H1 (cell line): ENCODE results near the gene NOL3. TPM values are rescaled to one million over a fixed set of nuclear protein-coding genes. Genes with fewer than 3 reads are reported as not detected.

Source experiments
- CTCF ChIA-PET: fragments of 300-600 bp; sonication (Branson Sonifier 250); formaldehyde crosslinking; loops from one replicate; lab custom pipeline; 2021; ENCODE audit not compliant: partially characterized antibody; lab: Charles Lee
- POLR2A ChIA-PET: fragments of 300-600 bp; sonication (Branson Sonifier 250); formaldehyde crosslinking; loops from one replicate; lab custom pipeline; 2021; ENCODE audit warnings: inconsistent platforms; ENCODE audit not compliant: partially characterized antibody; lab: Charles Lee
- DNase-seq, 2 experiments: peaks; one replicate each; pipeline versions ENCODE4 v3.0.0 to v3.0.0-alpha.2; 2010 to 2022; ENCODE audit warnings: low spot score in 2 of 2, low read depth in 1 of 2, mixed read lengths in 1 of 2
- FAIRE-seq: peaks from 2 replicates; lab custom pipeline; 2011; peaks lifted over from hg19 to GRCh38; lab: Jason Lieb, UNC
- H2AFZ ChIP-seq: 2 replicates; pipeline ENCODE4 v1.8.1; 2012; ENCODE audit warnings: low read length, inconsistent platforms
- H2AK5ac ChIP-seq: 2 replicates; pipeline ENCODE4 v1.6.1; 2013; ENCODE audit warnings: low read depth, low read length
- H2BK120ac ChIP-seq: replicated peaks from 2 replicates; pipeline ENCODE3; 2013; ENCODE audit warnings: low read depth, low read length, inconsistent platforms
- H2BK12ac ChIP-seq: 2 replicates; pipeline ENCODE4 v1.6.1; 2013; ENCODE audit warnings: low read depth, low read length
- H2BK15ac ChIP-seq: 2 replicates; pipeline ENCODE4 v1.6.1; 2013; ENCODE audit warnings: low read length
- H2BK20ac ChIP-seq: 2 replicates; pipeline ENCODE4 v1.6.1; 2013; ENCODE audit warnings: low read length
- H2BK5ac ChIP-seq: 2 replicates; pipeline ENCODE4 v1.6.1; 2013; ENCODE audit warnings: low read depth, low read length
- H3K14ac ChIP-seq: 2 replicates; pipeline ENCODE4 v1.6.1; 2013; ENCODE audit warnings: inconsistent platforms; ENCODE audit not compliant: insufficient read length
- H3K18ac ChIP-seq: 2 replicates; pipeline ENCODE4 v1.6.1; 2013; ENCODE audit warnings: low read length; ENCODE audit errors: extremely low read depth
- H3K23ac ChIP-seq: 2 replicates; pipeline ENCODE4 v1.6.1; 2013; ENCODE audit warnings: inconsistent platforms; ENCODE audit not compliant: insufficient read length
- H3K23me2 ChIP-seq: 2 replicates; pipeline ENCODE4 v1.6.1; 2013; ENCODE audit warnings: low read depth, low read length
- H3K27ac ChIP-seq: 2 replicates; pipeline ENCODE4 v1.6.1; 2011; ENCODE audit warnings: low read depth, low read length, inconsistent platforms
- H3K27me3 ChIP-seq, 4 experiments: replicated peaks in 1 of 4; 1 replicate in 1 of 4; 2 replicates in 3 of 4; pipeline versions ENCODE4 v1.6.1 to v1.8.1; 2011 to 2013; ENCODE audit warnings: low read length in 3 of 4, mild to moderate bottlenecking in 3 of 4, inconsistent platforms in 2 of 4, mixed read lengths in 2 of 4, moderate library complexity in 1 of 4; ENCODE audit not compliant: control insufficient read depth in 3 of 4, insufficient read depth in 3 of 4; ENCODE audit errors: extremely low read depth in 1 of 4
- H3K36me3 ChIP-seq, 4 experiments: 2 replicates each; pipeline versions ENCODE4 v1.6.1 to v1.8.1; 2011 to 2013; ENCODE audit warnings: mild to moderate bottlenecking in 4 of 4, low read length in 3 of 4, moderate library complexity in 2 of 4, control low read depth in 1 of 4, inconsistent platforms in 1 of 4; ENCODE audit not compliant: insufficient read depth in 4 of 4, control insufficient read depth in 2 of 4
- H3K4ac ChIP-seq: replicated peaks from 2 replicates; pipeline ENCODE3; 2013; ENCODE audit warnings: low read length, low read depth, mixed read lengths, inconsistent platforms; ENCODE audit not compliant: insufficient read length
- H3K4me1 ChIP-seq, 4 experiments: replicated peaks in 1 of 4; 1 replicate in 1 of 4; 2 replicates in 3 of 4; pipeline versions ENCODE4 v1.6.1 to v1.8.1; 2011 to 2013; ENCODE audit warnings: low read length in 3 of 4, inconsistent platforms in 2 of 4, mixed read lengths in 1 of 4; ENCODE audit not compliant: insufficient read depth in 4 of 4, control insufficient read depth in 3 of 4
- H3K4me2 ChIP-seq, 2 experiments: 2 replicates each; pipeline versions ENCODE4 v1.6.1 to v1.8.1; 2011 to 2013; ENCODE audit warnings: low read depth in 2 of 2, low read length in 2 of 2, control low read depth in 1 of 2, inconsistent platforms in 1 of 2, mild to moderate bottlenecking in 1 of 2; ENCODE audit not compliant: insufficient read depth in 1 of 2
- H3K4me3 ChIP-seq, 4 experiments: fragments of 200-600, 300-600 bp in 1 of 4; sonication (generic), shearing (Covaris generic), sonication (Bioruptor Twin) in 1 of 4; 2 replicates each; pipeline versions ENCODE4 v1.5.1 to v1.8.1; 2011 to 2016; ENCODE audit warnings: low read length in 4 of 4, low read depth in 3 of 4, control low read depth in 2 of 4, inconsistent platforms in 2 of 4, mild to moderate bottlenecking in 2 of 4, mixed read lengths in 1 of 4, moderate library complexity in 1 of 4; ENCODE audit not compliant: insufficient read depth in 2 of 4; ENCODE audit errors: extremely low read depth in 1 of 4
- H3K56ac ChIP-seq: replicated peaks from 2 replicates; pipeline ENCODE3; 2013; ENCODE audit warnings: low read depth, mild to moderate bottlenecking, mixed read lengths, low read length, inconsistent platforms; ENCODE audit not compliant: insufficient read length
- H3K79me1 ChIP-seq: 2 replicates; pipeline ENCODE4 v1.6.1; 2013; ENCODE audit warnings: low read depth, low read length, control low read depth
- H3K79me2 ChIP-seq, 2 experiments: 2 replicates each; pipeline versions ENCODE4 v1.6.1 to v1.8.1; 2012 to 2013; ENCODE audit warnings: low read length in 2 of 2, mild to moderate bottlenecking in 2 of 2, inconsistent platforms in 1 of 2; ENCODE audit not compliant: insufficient read depth in 2 of 2, control insufficient read depth in 1 of 2
- H3K9ac ChIP-seq, 4 experiments: replicated peaks in 1 of 4; 1 replicate in 1 of 4; 2 replicates in 3 of 4; pipeline versions ENCODE4 v1.6.1 to v1.8.1; 2011 to 2013; ENCODE audit warnings: low read depth in 3 of 4, low read length in 3 of 4, control low read depth in 2 of 4, mild to moderate bottlenecking in 2 of 4, moderate library complexity in 2 of 4, inconsistent platforms in 1 of 4; ENCODE audit errors: extremely low read depth in 1 of 4
- H3K9me3 ChIP-seq, 2 experiments: 2 replicates each; pipeline versions ENCODE4 v1.6.1 to v1.8.1; 2012 to 2013; ENCODE audit warnings: mild to moderate bottlenecking in 2 of 2, moderate library complexity in 2 of 2, control low read depth in 1 of 2, inconsistent platforms in 1 of 2, low read depth in 1 of 2, low read length in 1 of 2, mixed read lengths in 1 of 2; ENCODE audit not compliant: insufficient read depth in 2 of 2
- H4K20me1 ChIP-seq, 2 experiments: replicated peaks in 1 of 2; 2 replicates each; pipeline versions ENCODE3 to v1.8.1; 2011 to 2013; ENCODE audit warnings: inconsistent platforms in 2 of 2, low read length in 2 of 2, mild to moderate bottlenecking in 1 of 2; ENCODE audit not compliant: insufficient read depth in 2 of 2, control insufficient read depth in 1 of 2
- H4K5ac ChIP-seq: 2 replicates; pipeline ENCODE4 v1.6.1; 2013; ENCODE audit warnings: low read length, low read depth, mixed read lengths, inconsistent platforms; ENCODE audit not compliant: insufficient read length
- H4K8ac ChIP-seq: 2 replicates; pipeline ENCODE4 v1.8.0; 2013; ENCODE audit warnings: mild to moderate bottlenecking, moderate library complexity, low read length, inconsistent platforms; ENCODE audit not compliant: insufficient read depth; ENCODE audit errors: extremely low read depth
- H4K91ac ChIP-seq: replicated peaks from 2 replicates; pipeline ENCODE3; 2013; ENCODE audit warnings: low read length, mixed read lengths, inconsistent platforms; ENCODE audit not compliant: insufficient read length
- CHD1 ChIP-seq: IDR thresholded peaks from 2 replicates; pipeline ENCODE4 v1.6.1; 2012; ENCODE audit warnings: low read depth, low read length, improper control_type of control experiment
- GABPA ChIP-seq: IDR thresholded peaks from 2 replicates; pipeline ENCODE4 v1.6.1; 2011; ENCODE audit warnings: mild to moderate bottlenecking, low read length, moderate library complexity, borderline replicate concordance; ENCODE audit not compliant: insufficient read depth
- HDAC6 ChIP-seq: IDR thresholded peaks from one replicate; pipeline ENCODE4 v1.7.1; 2012; ENCODE audit warnings: low read depth, mild to moderate bottlenecking, inconsistent platforms, low read length, moderate library complexity
- RNF2 ChIP-seq: fragments of 200-900, 300-1000 bp; sonication (generic); IDR thresholded peaks from 2 replicates; pipeline ENCODE4 v1.7.1; 2016; ENCODE audit warnings: borderline replicate concordance, low read depth, mild to moderate bottlenecking, antibody characterized with exemption, low read length; ENCODE audit not compliant: poor library complexity, severe bottlenecking; ENCODE audit errors: missing control alignments
- SAP30 ChIP-seq: fragments of 300-600 bp; sonication (generic); IDR thresholded peaks from 2 replicates; pipeline ENCODE4 v1.7.1; 2012; ENCODE audit warnings: low read length, moderate library complexity, mild to moderate bottlenecking, inconsistent platforms; ENCODE audit not compliant: insufficient read depth, insufficient replicate concordance
- SIX5 ChIP-seq: IDR thresholded peaks from 2 replicates; pipeline ENCODE4 v1.6.1; 2011; ENCODE audit warnings: mild to moderate bottlenecking, low read depth, low read length
- TAF1 ChIP-seq: IDR thresholded peaks from 2 replicates; pipeline ENCODE4 v1.6.1; 2011; ENCODE audit warnings: mild to moderate bottlenecking, low read depth, low read length
- TAF7 ChIP-seq: optimal IDR thresholded peaks from 2 replicates; pipeline ENCODE3; 2011; ENCODE audit warnings: low read depth, mild to moderate bottlenecking, inconsistent platforms, low read length, moderate library complexity, borderline replicate concordance
- WGBS, 2 experiments: shearing (Covaris generic) in 1 of 2; methylation state at CpG; one replicate each; pipeline versions ENCODE4 v1.1.6 to v1.1.7; 2013 to 2015; ENCODE audit warnings: low lambda C conversion rate in 2 of 2, mixed read lengths in 2 of 2, inconsistent platforms in 1 of 2, low coverage in 1 of 2, missing lambda C conversion rate in 1 of 2; ENCODE audit not compliant: insufficient replicate concordance in 2 of 2, insufficient coverage in 1 of 2, insufficient read length in 1 of 2; ENCODE audit errors: extremely low coverage in 1 of 2, missing lambda C conversion rate in 1 of 2; 5-methylcytosine and 5-hydroxymethylcytosine counted together
- polyA plus RNA-seq, 7 experiments: library from polyadenylated mRNA; depleted of rRNA in 3 of 7; stranded (reverse) in 5 of 7; unstranded in 2 of 7; fragments of >200 nt in 5 of 7; fragments of 200-250 nt in 2 of 7; gene quantifications; 1 replicate in 5 of 7; 2 replicates in 1 of 7; 4 replicates in 1 of 7; pipeline versions ENCODE4 v1.2.1 to v1.2.3, GENCODE V29; 2011 to 2013; ENCODE audit warnings: missing spikeins in 2 of 7, mixed read lengths in 2 of 7
- total RNA-seq: library from RNA; stranded (reverse); fragmentation: NEBNext Ultra II Directional; extraction: Animal tissue kit (Norgen Biotek cat#: 25700); gene quantifications from 2 replicates; pipeline ENCODE4 v1.2.1, GENCODE V29; 2021
- TF ChIP-seq, protein P1 (sequence below): IDR thresholded peaks from 2 replicates; pipeline ENCODE4 v1.6.1; 2011; ENCODE audit warnings: low read depth, mild to moderate bottlenecking, low read length; ENCODE audit not compliant: insufficient read depth

The NOL3 gene
- total and polyA plus RNA-seq, 2 of the 8 experiments (the other 6 are each of a cell fraction or from before 2014, with no cell fraction given) = 2.2 to 4.6 TPM

DNA sequence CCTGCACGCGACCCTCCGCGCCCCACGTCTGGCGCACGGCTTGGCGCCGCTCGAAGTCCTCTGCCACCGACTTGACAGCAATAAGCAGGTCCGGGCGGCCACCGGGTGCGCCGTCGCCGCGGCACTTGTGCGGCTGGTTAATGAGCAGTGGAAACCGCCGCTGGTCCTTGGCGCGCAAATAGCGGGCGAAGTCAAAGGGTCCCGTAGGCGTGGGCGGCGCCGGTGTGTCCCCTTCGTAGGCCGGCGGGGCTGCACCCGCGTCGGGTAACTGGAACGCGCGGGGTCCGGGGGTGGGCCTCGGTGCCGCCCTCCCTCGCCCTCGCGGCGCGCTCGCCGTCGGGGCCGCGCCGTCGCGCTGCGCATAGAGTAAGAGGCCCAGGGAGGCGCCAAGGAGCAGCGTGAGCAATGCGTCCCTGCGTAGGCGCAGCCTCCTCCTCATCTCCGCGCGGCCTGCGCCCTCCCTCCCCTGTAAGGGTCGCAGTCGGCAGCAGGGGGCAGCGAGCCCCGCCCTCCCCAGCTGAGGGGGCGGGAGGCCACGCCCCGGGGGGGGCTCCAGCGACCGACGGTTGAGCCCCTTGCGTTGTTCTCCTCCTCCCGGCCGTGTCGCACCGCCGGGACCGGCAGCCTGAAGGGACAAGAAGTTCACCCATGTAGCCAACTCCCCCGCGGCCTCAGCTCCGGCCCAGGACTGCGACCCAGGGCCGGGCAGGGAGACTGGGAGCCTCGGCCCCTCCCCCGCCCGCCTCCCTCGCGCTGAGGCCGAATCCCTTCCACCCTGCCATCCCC is 20.1 kb upstream of the NOL3 start:
- no peaks in the 10 kb centered on the region; a peak in 1 of 4 replicates for H3K9me3 ChIP-seq
- H2BK15ac ChIP-seq = no peak overlapping the region
- peaks cover 17% of the 10 kb centered on the region; the same call in 1 of the 2 replicates for H3K23me2 ChIP-seq
- no peak overlapping the region for H3K14ac ChIP-seq
- no peak overlapping the region for H2BK20ac ChIP-seq
- no peak overlapping the region for H2AK5ac ChIP-seq
- H3K79me1 ChIP-seq = no peaks in the 10 kb centered on the region
- peak overlapping the region; percentile 96 for H4K8ac ChIP-seq
- H3K56ac ChIP-seq = peak overlapping the region; percentile 39
- H3K36me3 ChIP-seq = peaks cover 11 to 18% (median 16%) of the 10 kb centered on the region in 4 experiments; a peak in 5 of 8 replicates
- CTCF ChIA-PET = interaction anchor here (0.6 to 14.1 kb wide), 25 partner anchors 9 to 364 kb away, joined by 3 to 291 read pairs (median 4); partner anchors contain the start of genes CES3, FBXL8, HSF4 and NOL3
- H2BK5ac ChIP-seq = no peak overlapping the region; the same call in 1 of the 2 replicates
- H2AFZ ChIP-seq = no peak overlapping the region; the same call in 1 of the 2 replicates
- FAIRE-seq = no peak
- 5% methylated on average over 44 of the region's 94 CpGs; no CpG with 5 or more reads in 1 of the 2 experiments for WGBS, 2 experiments
- H3K9ac ChIP-seq = peak overlapping the region in 2 of 4 experiments; percentile 42 to 45; a peak in 2 of 7 replicates
- no peak overlapping the region for H3K23ac ChIP-seq
- H2BK120ac ChIP-seq = no peak overlapping the region
- H3K4ac ChIP-seq = no peak overlapping the region
- peak in 1 of 2 experiments; percentile 94 for DNase-seq
- no peaks in the 10 kb centered on the region for H3K79me2 ChIP-seq
- peaks cover 3 to 26% of the 10 kb centered on the region in 2 experiments for H4K20me1 ChIP-seq
- peak overlapping the region; percentile 97; the same call in 1 of the 2 replicates for H3K18ac ChIP-seq
- peak overlapping the region; percentile 83 for H4K5ac ChIP-seq
- no peak overlapping the region for H4K91ac ChIP-seq
- peak overlapping the region; percentile 80 to 92 for H3K4me2 ChIP-seq
- no peak overlapping the region for H2BK12ac ChIP-seq
- no peak overlapping the region for H3K27ac ChIP-seq
- POLR2A ChIA-PET = interaction anchor here (0.9 to 2.5 kb wide), 10 partner anchors 10 to 175 kb away, joined by 3 to 12 read pairs (median 5); partner anchors contain the start of genes FBXL8, HSF4 and TRADD
- peaks cover 0 to 11% (median 9%) of the 10 kb centered on the region in 4 experiments; a peak in 5 of 7 replicates for H3K4me1 ChIP-seq
- H3K4me3 ChIP-seq = peak overlapping the region; percentile 62 to 75 (median 72)
- peaks cover 27 to 49% (median 41%) of the 10 kb centered on the region in 4 experiments for H3K27me3 ChIP-seq
- no peak for TF ChIP-seq SAP30
- no peak for TF ChIP-seq SIX5
- TF ChIP-seq CHD1 = no peak
- TF ChIP-seq RNF2 = no peak
- no peak; the same call in 1 of the 2 replicates for TF ChIP-seq TAF1
- TF ChIP-seq GABPA = 0 out of 2 replicates have a peak, but pooled peaks have one; percentile 20
- TF ChIP-seq TAF7 = peak; percentile 14
- TF ChIP-seq HDAC6 = no peak
- TF ChIP-seq, protein P1, sequence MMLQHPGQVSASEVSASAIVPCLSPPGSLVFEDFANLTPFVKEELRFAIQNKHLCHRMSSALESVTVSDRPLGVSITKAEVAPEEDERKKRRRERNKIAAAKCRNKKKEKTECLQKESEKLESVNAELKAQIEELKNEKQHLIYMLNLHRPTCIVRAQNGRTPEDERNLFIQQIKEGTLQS = 0 out of 2 replicates have a peak, but pooled peaks have one; percentile 13
